Measurements from ENCODE around the gene KAT2A.

Gene KAT2A

GRCh38 chr17:42081516-42082129 lies 39.5 kb downstream of the KAT2A start:
- no peak overlapping the region for H3K9ac ChIP-seq (ENCODE audit: insufficient read length, low read depth)
- no peak overlapping the region for H3K4me3 ChIP-seq (ENCODE audit: insufficient read length, low read depth)
- no peaks in the 10 kb centered on the region for H3K9me3 ChIP-seq (ENCODE audit: insufficient read depth, low read length)
- H3K36me3 ChIP-seq (ENCODE audit: insufficient read depth, insufficient read length, low read length): no peaks in the 10 kb centered on the region
- peaks cover 6% of the 10 kb centered on the region for H3K4me1 ChIP-seq (ENCODE audit: insufficient read depth, insufficient read length)
- TF ChIP-seq SUZ12 (IDR thresholded peaks at IDR 0.05; ENCODE audit: extremely low read depth, insufficient read depth, insufficient read length): no peak
- TF ChIP-seq ZNF274 (IDR thresholded peaks at IDR 0.05; ENCODE audit: low read depth, low read length): no peak
- no peak for TF ChIP-seq YY1 (IDR thresholded peaks at IDR 0.05; ENCODE audit: insufficient read depth, insufficient read length)
- no peak for DNase-seq (ENCODE audit: low read depth, low spot score)
- no peaks in the 10 kb centered on the region for H3K27me3 ChIP-seq (ENCODE audit: insufficient read depth, insufficient read length)

GRCh38 chr17:42079541-42079940 lies 41.6 kb downstream of the KAT2A start:
- Histone ChIP-seq H3K4me1 (ENCODE audit: insufficient read depth, insufficient read length) (peaks cover 6% of the 10 kb centered on the region), H3K27me3 (ENCODE audit: insufficient read depth, insufficient read length) (no peaks in the 10 kb centered on the region), H3K4me3 (ENCODE audit: insufficient read length, low read depth) (no peak overlapping the region), H3K9ac (ENCODE audit: insufficient read length, low read depth) (no peak overlapping the region), H3K36me3 (ENCODE audit: insufficient read depth, insufficient read length, low read length) (no peaks in the 10 kb centered on the region), H3K9me3 (ENCODE audit: insufficient read depth, low read length) (no peaks in the 10 kb centered on the region)
- DNase-seq (ENCODE audit: low read depth, low spot score): no peak
- no peak for TF ChIP-seq YY1 (IDR thresholded peaks at IDR 0.05; ENCODE audit: insufficient read depth, insufficient read length)

- Histone ChIP-seq H3K36me3 (ENCODE audit: insufficient read depth, insufficient read length, low read length) (no peaks in the 10 kb centered on the region), H3K4me3 (ENCODE audit: insufficient read length, low read depth) (no peak overlapping the region), H3K9ac (ENCODE audit: insufficient read length, low read depth) (no peak overlapping the region), H3K4me1 (ENCODE audit: insufficient read depth, insufficient read length) (peaks cover 6% of the 10 kb centered on the region), H3K27me3 (ENCODE audit: insufficient read depth, insufficient read length) (peaks cover 4% of the 10 kb centered on the region), H3K9me3 (ENCODE audit: insufficient read depth, low read length) (no peaks in the 10 kb centered on the region)
- TF ChIP-seq YY1 (IDR thresholded peaks at IDR 0.05; ENCODE audit: insufficient read depth, insufficient read length): no peak
- no peak for TF ChIP-seq SUZ12 (IDR thresholded peaks at IDR 0.05; ENCODE audit: extremely low read depth, insufficient read depth, insufficient read length)
- TF ChIP-seq ZNF274 (IDR thresholded peaks at IDR 0.05; ENCODE audit: low read depth, low read length): no peak
- DNase-seq (ENCODE audit: low read depth, low spot score): no peak
Observed at GRCh38 chr17:42078396-42079043, 42.6 kb downstream of the KAT2A start.

GRCh38 chr17:42077755-42078154 lies 43.4 kb downstream of the KAT2A start:
- H3K36me3 ChIP-seq (ENCODE audit: insufficient read depth, insufficient read length, low read length): no peaks in the 10 kb centered on the region

GRCh38 chr17:42076797-42077559 lies 44.2 kb downstream of the KAT2A start:
- DNase-seq (ENCODE audit: low read depth, low spot score): no peak
- Histone ChIP-seq H3K27me3 (ENCODE audit: insufficient read depth, insufficient read length) (peaks cover 20% of the 10 kb centered on the region), H3K4me3 (ENCODE audit: insufficient read length, low read depth) (no peak overlapping the region), H3K9me3 (ENCODE audit: insufficient read depth, low read length) (no peaks in the 10 kb centered on the region), H3K9ac (ENCODE audit: insufficient read length, low read depth) (no peak overlapping the region), H3K36me3 (ENCODE audit: insufficient read depth, insufficient read length, low read length) (no peaks in the 10 kb centered on the region), H3K4me1 (ENCODE audit: insufficient read depth, insufficient read length) (peaks cover 6% of the 10 kb centered on the region)
- TF ChIP-seq YY1 (IDR thresholded peaks at IDR 0.05; ENCODE audit: insufficient read depth, insufficient read length) (no peak), SUZ12 (IDR thresholded peaks at IDR 0.05; ENCODE audit: extremely low read depth, insufficient read depth, insufficient read length) (no peak), ZNF274 (IDR thresholded peaks at IDR 0.05; ENCODE audit: low read depth, low read length) (no peak)

More at GRCh38 chr17:42077755-42078154, 43.4 kb downstream of the KAT2A start:
- Histone ChIP-seq H3K4me1 (ENCODE audit: insufficient read depth, insufficient read length) (peaks cover 6% of the 10 kb centered on the region), H3K27me3 (ENCODE audit: insufficient read depth, insufficient read length) (peaks cover 12% of the 10 kb centered on the region), H3K9me3 (ENCODE audit: insufficient read depth, low read length) (no peaks in the 10 kb centered on the region), H3K9ac (ENCODE audit: insufficient read length, low read depth) (no peak overlapping the region), H3K4me3 (ENCODE audit: insufficient read length, low read depth) (no peak overlapping the region)
- TF ChIP-seq ZNF274 (IDR thresholded peaks at IDR 0.05; ENCODE audit: low read depth, low read length): no peak
- no peak for TF ChIP-seq YY1 (IDR thresholded peaks at IDR 0.05; ENCODE audit: insufficient read depth, insufficient read length)
- no peak for TF ChIP-seq SUZ12 (IDR thresholded peaks at IDR 0.05; ENCODE audit: extremely low read depth, insufficient read depth, insufficient read length)
- DNase-seq (ENCODE audit: low read depth, low spot score): no peak

- H3K36me3 ChIP-seq (ENCODE audit: insufficient read depth, insufficient read length, low read length): no peaks in the 10 kb centered on the region
Observed at GRCh38 chr17:42075789-42076188, 45.4 kb downstream of the KAT2A start.

More at GRCh38 chr17:42075789-42076188, 45.4 kb downstream of the KAT2A start:
- no peaks in the 10 kb centered on the region for H3K9me3 ChIP-seq (ENCODE audit: insufficient read depth, low read length)
- no peak for DNase-seq (ENCODE audit: low read depth, low spot score)
- no peak overlapping the region for H3K9ac ChIP-seq (ENCODE audit: insufficient read length, low read depth)
- no peak overlapping the region for H3K4me3 ChIP-seq (ENCODE audit: insufficient read length, low read depth)
- peaks cover 6% of the 10 kb centered on the region for H3K4me1 ChIP-seq (ENCODE audit: insufficient read depth, insufficient read length)
- TF ChIP-seq ZNF274 (IDR thresholded peaks at IDR 0.05; ENCODE audit: low read depth, low read length): no peak
- TF ChIP-seq YY1 (IDR thresholded peaks at IDR 0.05; ENCODE audit: insufficient read depth, insufficient read length): no peak
- H3K27me3 ChIP-seq (ENCODE audit: insufficient read depth, insufficient read length): peaks cover 30% of the 10 kb centered on the region
